KG1 (cell line): Measurements from ENCODE around the gene GRAMD2A.
A peak's percentile ranks its signal among the peaks of the same experiment; 100 is the strongest.

Experiments
- DNase-seq: peaks from one replicate; lab custom pipeline; 2025; lab: John Stamatoyannopoulos, UW

GRAMD2A gene

GRCh38 chr15:72167445-72167844 lies 30.1 kb downstream of the GRAMD2A start:
- no peak for DNase-seq

GRCh38 chr15:72166716-72167417 lies 30.7 kb downstream of the GRAMD2A start:
- DNase-seq: no peak

GRCh38 chr15:72163719-72164118 lies 33.9 kb downstream of the GRAMD2A start:
- no peak for DNase-seq

- no peak for DNase-seq
Measured at GRCh38 chr15:72162569-72162968, 35.0 kb downstream of the GRAMD2A start.

- DNase-seq: no peak
Measured at GRCh38 chr15:72161361-72162132, 36.0 kb downstream of the GRAMD2A start.

GRCh38 chr15:72160696-72161245 lies 36.8 kb downstream of the GRAMD2A start:
- no peak for DNase-seq

GRCh38 chr15:72156928-72157327 lies 40.7 kb downstream of the GRAMD2A start:
- no peak for DNase-seq

GRCh38 chr15:72155635-72156616 lies 41.7 kb downstream of the GRAMD2A start:
- peak; percentile 46 for DNase-seq

GRCh38 chr15:72155003-72155621 lies 42.5 kb downstream of the GRAMD2A start:
- no peak for DNase-seq

- DNase-seq: no peak
Measured at GRCh38 chr15:72154316-72154715, 43.3 kb downstream of the GRAMD2A start.

GRCh38 chr15:72153269-72154000 lies 44.2 kb downstream of the GRAMD2A start:
- DNase-seq: no peak

- DNase-seq: no peak
Measured at GRCh38 chr15:72147418-72147817, 50.2 kb downstream of the GRAMD2A start.

GRCh38 chr15:72146934-72147333 lies 50.7 kb downstream of the GRAMD2A start:
- DNase-seq: no peak

GRCh38 chr15:72146221-72146620 lies 51.4 kb downstream of the GRAMD2A start:
- DNase-seq: no peak

- DNase-seq: no peak
Measured at GRCh38 chr15:72141171-72142084, 56.2 kb downstream of the GRAMD2A start.

- DNase-seq: no peak
Measured at GRCh38 chr15:72140088-72140487, 57.5 kb downstream of the GRAMD2A start.

- no peak for DNase-seq
Measured at GRCh38 chr15:72139667-72140066, 57.9 kb downstream of the GRAMD2A start.

- DNase-seq: no peak
Measured at GRCh38 chr15:72136170-72137051, 61.2 kb downstream of the GRAMD2A start.

GRCh38 chr15:72135719-72136118 lies 61.9 kb downstream of the GRAMD2A start:
- no peak for DNase-seq
